ENCODE data around the gene CRIP3. TPM values are rescaled to one million over a fixed set of nuclear protein-coding genes. Genes with fewer than 3 reads are reported as not detected.

CRIP3 gene
- total and polyA plus RNA-seq, 2 of the 13 experiments (the other 11 are each of a cell fraction or from before 2014, with no cell fraction given): 6.3 to 9.3 TPM

- H4K20me1 ChIP-seq (ENCODE audit: insufficient read depth, low read length): no peaks in the 10 kb centered on the region
- no peaks in the 10 kb centered on the region for H3K27me3 ChIP-seq (ENCODE audit: control insufficient read depth in 1 of 2, insufficient read depth in 2 of 2, low read length in 2 of 2)
- H3K79me2 ChIP-seq (ENCODE audit: insufficient read depth, low read length): no peaks in the 10 kb centered on the region
- no TSS peak for BruUV-seq (replicated peaks)
- CTCF ChIA-PET (ENCODE audit: low intra/inter-chr PET ratio, low total read pairs): no interaction called here
- H3K27ac ChIP-seq (ENCODE audit: extremely low read length, insufficient read depth, low read length): no peak overlapping the region
- no peaks in the 10 kb centered on the region for H3K9me3 ChIP-seq (ENCODE audit: low read length)
- in situ Hi-C loops (cut with HindIII; ENCODE audit: extremely low pct_ligation_motif_present, low pct_unique_long_range_greater_than_20kb) (no loop called here), intact Hi-C loops (cut with micrococcal nuclease; ENCODE audit: unreplicated experiment) (no loop called here)
- FAIRE-seq: no peak
- no peak overlapping the region for H3K4me3 ChIP-seq (replicated peaks in 1 of 3; ENCODE audit: insufficient read depth in 1 of 3, low read depth in 2 of 3, low read length in 3 of 3)
- 94% methylated on average over 3 of the region's 3 CpGs for WGBS (ENCODE audit: low lambda C conversion rate)
- H3K36me3 ChIP-seq (replicated peaks in 1 of 2; ENCODE audit: control insufficient read depth in 1 of 2, insufficient read depth in 2 of 2, low read length in 2 of 2): no peaks in the 10 kb centered on the region
- no peak overlapping the region for H3K9ac ChIP-seq (ENCODE audit: insufficient read depth, low read depth, low read length)
- peaks cover 96% of the 10 kb centered on the region for H3K4me1 ChIP-seq (ENCODE audit: insufficient read depth, low read length)
- POLR2A ChIA-PET: no interaction called here
- no peak for ATAC-seq
- no peak overlapping the region for H3K4me2 ChIP-seq (ENCODE audit: low read depth, low read length)
- DNase-seq (ENCODE audit: low spot score): no peak
- H2AFZ ChIP-seq (ENCODE audit: low read length): no peak overlapping the region
- TF ChIP-seq FOXA1 (IDR thresholded peaks at IDR 0.05): 0 out of 2 replicates have a peak, but pooled peaks have one; percentile 38
- no peak for TF ChIP-seq FOXA1 (CRISPR knock-in tag; IDR thresholded peaks at IDR 0.05)
- TF ChIP-seq, protein P1, sequence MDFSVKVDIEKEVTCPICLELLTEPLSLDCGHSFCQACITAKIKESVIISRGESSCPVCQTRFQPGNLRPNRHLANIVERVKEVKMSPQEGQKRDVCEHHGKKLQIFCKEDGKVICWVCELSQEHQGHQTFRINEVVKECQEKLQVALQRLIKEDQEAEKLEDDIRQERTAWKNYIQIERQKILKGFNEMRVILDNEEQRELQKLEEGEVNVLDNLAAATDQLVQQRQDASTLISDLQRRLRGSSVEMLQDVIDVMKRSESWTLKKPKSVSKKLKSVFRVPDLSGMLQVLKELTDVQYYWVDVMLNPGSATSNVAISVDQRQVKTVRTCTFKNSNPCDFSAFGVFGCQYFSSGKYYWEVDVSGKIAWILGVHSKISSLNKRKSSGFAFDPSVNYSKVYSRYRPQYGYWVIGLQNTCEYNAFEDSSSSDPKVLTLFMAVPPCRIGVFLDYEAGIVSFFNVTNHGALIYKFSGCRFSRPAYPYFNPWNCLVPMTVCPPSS (IDR thresholded peaks at IDR 0.05): peak; percentile 82; the same call in 1 of the 2 replicates
- TF ChIP-seq FOXK2 (IDR thresholded peaks at IDR 0.05): peak; percentile 32; the same call in 1 of the 2 replicates
- TF ChIP-seq SAFB2 (CRISPR knock-in tag; IDR thresholded peaks at IDR 0.05; ENCODE audit: borderline replicate concordance, low read depth): no peak
- TF ChIP-seq ATM (IDR thresholded peaks at IDR 0.05; ENCODE audit: borderline replicate concordance): 0 out of 2 replicates have a peak, but pooled peaks have one; percentile 50
- TF ChIP-seq FOXP1 (IDR thresholded peaks at IDR 0.05): peak; percentile 43; the same call in 1 of the 2 replicates
- no peak for TF ChIP-seq FOXP1 (CRISPR knock-in tag; IDR thresholded peaks at IDR 0.05)
- TF ChIP-seq ZNF563 (CRISPR knock-in tag; IDR thresholded peaks at IDR 0.05): no peak
- 0 out of 2 replicates have a peak, but pooled peaks have one; percentile 15 for TF ChIP-seq MNT (IDR thresholded peaks at IDR 0.05)
- TF ChIP-seq ATF7 (IDR thresholded peaks at IDR 0.05): peak; percentile 75
- TF ChIP-seq ATF7 (CRISPR knock-in tag; IDR thresholded peaks at IDR 0.05): no peak
- TF ChIP-seq ARNT (IDR thresholded peaks at IDR 0.05): peak; percentile 93; the same call in 1 of the 2 replicates
- TF ChIP-seq TAF15 (IDR thresholded peaks at IDR 0.05; ENCODE audit: low read depth, low read length, poor library complexity, severe bottlenecking): no peak
- TF ChIP-seq ZNF780A (CRISPR knock-in tag; IDR thresholded peaks at IDR 0.05): 0 out of 2 replicates have a peak, but pooled peaks have one; percentile 34
- TF ChIP-seq NCOA2 (CRISPR knock-in tag; IDR thresholded peaks at IDR 0.05): no peak
- TF ChIP-seq CREB1 (IDR thresholded peaks at IDR 0.05): peak; percentile 83
- no peak for TF ChIP-seq CREB1 (CRISPR knock-in tag; IDR thresholded peaks at IDR 0.05)
- peak; percentile 93; the same call in 1 of the 2 replicates for TF ChIP-seq IKZF1 (IDR thresholded peaks at IDR 0.05)
Observed at GRCh38 chr6:43294536-43294935, 14.1 kb downstream of the CRIP3 start.
